Measurements from ENCODE around the gene IPPK. TPM values are rescaled to one million over a fixed set of nuclear protein-coding genes. Genes with fewer than 3 reads are reported as not detected.
"Not testable (repeated sequence)": the region's sequence is repeated elsewhere in the genome, so short reads cannot be mapped to it uniquely, and the experiment has no call there.

The IPPK gene
- total RNA-seq, 2 donors from 2014 or later: 8.9 to 13.1 TPM

DNA sequence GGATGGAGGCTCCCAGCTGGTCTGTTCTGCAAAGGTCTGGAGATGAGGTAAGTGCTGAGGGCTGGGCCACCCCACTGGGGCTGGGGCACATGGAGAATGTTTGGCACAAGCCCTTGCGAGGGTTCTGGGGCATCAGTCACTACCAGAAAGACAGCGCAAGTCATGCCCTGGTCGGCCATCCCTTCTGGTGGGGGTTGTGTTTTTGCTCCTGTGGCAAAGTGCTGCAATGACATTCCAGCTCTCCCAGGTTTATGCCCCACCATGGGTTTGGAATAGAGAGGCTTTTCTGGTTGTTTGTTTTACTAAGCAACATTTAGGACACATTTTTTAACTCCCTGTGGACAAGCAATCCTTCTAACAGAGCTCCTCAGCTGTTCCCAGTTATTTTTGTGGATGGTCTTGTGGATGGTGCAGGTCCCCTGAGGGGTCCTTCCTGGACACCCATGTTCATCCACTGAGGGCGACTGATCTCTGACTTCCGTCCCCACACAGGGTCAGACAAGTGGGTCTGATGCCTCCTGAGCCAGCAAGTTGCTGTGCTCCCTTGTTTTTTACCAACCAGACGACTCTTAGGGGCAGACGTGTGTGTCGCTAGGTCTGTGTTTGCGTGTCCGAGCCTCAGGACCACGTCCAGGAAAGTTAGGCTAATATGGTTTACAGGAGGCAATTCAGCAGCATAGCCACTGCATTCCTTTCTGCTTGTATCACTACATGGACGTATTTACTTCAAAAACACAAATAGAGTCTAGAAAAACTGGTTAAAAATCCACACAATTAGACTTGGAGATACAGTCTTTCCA lies 69.3 kb downstream of the IPPK start:
- Histone ChIP-seq H3K4me1 (peaks cover 0 to 39% of the 10 kb centered on the region in 2 donors), H3K27me3 (no peaks in the 10 kb centered on the region), H3K36me3 (no peaks in the 10 kb centered on the region), H3K27ac (peak overlapping the region; percentile 57 to 64), H3K4me3 (no peak overlapping the region), H3K9me3 (peaks cover 0 to 8% of the 10 kb centered on the region in 2 donors)
- TF ChIP-seq, protein P1, sequence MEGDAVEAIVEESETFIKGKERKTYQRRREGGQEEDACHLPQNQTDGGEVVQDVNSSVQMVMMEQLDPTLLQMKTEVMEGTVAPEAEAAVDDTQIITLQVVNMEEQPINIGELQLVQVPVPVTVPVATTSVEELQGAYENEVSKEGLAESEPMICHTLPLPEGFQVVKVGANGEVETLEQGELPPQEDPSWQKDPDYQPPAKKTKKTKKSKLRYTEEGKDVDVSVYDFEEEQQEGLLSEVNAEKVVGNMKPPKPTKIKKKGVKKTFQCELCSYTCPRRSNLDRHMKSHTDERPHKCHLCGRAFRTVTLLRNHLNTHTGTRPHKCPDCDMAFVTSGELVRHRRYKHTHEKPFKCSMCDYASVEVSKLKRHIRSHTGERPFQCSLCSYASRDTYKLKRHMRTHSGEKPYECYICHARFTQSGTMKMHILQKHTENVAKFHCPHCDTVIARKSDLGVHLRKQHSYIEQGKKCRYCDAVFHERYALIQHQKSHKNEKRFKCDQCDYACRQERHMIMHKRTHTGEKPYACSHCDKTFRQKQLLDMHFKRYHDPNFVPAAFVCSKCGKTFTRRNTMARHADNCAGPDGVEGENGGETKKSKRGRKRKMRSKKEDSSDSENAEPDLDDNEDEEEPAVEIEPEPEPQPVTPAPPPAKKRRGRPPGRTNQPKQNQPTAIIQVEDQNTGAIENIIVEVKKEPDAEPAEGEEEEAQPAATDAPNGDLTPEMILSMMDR (IDR thresholded peaks at IDR 0.05): no peak
- DNase-seq (ENCODE audit: low spot score): no peak

DNA sequence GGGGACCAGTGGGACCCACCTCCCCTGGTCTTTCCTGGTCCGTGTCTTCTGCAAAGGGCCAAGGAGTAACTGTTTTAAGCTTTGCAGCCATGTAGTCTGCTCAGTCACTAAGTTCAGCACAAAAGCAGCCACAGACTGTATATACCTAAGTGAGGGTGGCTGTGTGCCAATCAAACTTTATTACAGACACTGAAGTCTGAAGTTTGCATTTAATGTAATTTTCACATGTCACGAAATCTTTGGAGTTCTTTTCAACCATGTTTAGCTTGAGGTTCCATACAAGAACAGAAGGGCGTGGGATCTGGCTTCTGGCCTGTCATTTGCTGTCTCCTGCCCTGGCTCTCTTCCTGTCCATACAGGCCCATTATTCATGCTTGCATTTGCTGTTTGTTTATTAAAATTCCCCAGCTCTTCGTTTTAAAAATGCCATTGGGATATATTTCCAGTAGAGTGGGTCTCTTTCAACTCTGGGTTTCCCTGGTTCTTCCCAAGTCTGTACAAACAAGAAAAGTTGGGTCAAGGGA lies 69.9 kb downstream of the IPPK start:
- Histone ChIP-seq H3K4me3 (no peak overlapping the region), H3K36me3 (no peaks in the 10 kb centered on the region), H3K27ac (peak overlapping the region; percentile 57 to 64), H3K9me3 (peaks cover 0 to 5% of the 10 kb centered on the region in 2 donors), H3K27me3 (no peaks in the 10 kb centered on the region), H3K4me1 (peaks cover 0 to 39% of the 10 kb centered on the region in 2 donors)
- DNase-seq (ENCODE audit: low spot score): no peak
- TF ChIP-seq, protein P1 (IDR thresholded peaks at IDR 0.05): no peak

DNA sequence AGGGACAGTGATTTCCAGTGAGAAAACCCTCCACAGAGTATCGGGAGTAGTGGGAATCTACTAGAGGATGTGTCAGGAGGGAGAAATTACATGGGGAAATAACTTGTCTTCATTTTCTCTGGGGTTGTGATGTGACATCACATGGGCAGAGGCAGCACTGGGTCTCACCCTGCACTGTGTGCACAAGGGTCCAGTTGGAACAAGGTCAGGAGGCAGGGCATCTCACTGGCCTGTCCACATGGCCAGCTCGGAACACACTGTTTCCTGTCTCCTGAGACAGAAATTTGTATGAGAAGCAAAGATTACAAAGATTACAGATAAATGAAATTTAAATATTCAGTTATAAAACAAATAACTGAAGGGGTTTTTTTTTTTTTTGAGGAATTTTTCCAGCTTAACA lies 71.5 kb downstream of the IPPK start:
- H3K27ac ChIP-seq: peak overlapping the region; percentile 8 to 64
- H3K36me3 ChIP-seq: no peaks in the 10 kb centered on the region
- H3K27me3 ChIP-seq: no peaks in the 10 kb centered on the region
- H3K9me3 ChIP-seq: no peaks in the 10 kb centered on the region
- DNase-seq (ENCODE audit: low spot score): no peak
- TF ChIP-seq, protein P1 (IDR thresholded peaks at IDR 0.05): no peak
- no peak overlapping the region for H3K4me3 ChIP-seq
- H3K4me1 ChIP-seq: peaks cover 0 to 48% of the 10 kb centered on the region in 2 donors

DNA sequence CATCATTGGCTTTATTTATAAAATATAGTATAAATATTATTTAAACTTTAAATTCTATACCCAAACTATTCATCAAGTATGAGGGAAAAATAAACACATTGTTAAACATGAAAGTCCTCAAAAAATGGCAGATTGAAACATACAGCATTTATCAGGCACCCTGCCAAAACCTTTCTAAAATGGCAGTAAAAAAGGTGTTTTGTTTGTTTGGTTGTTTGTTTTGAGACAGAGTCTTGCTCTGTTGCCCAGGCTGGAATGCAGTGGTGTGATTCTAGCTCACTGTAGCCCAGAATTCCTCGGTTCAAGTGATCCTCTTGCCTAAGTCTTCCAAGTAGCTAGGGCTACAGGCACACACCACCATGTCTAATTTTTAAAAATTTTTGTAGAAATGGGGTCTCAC lies 74.0 kb downstream of the IPPK start:
- Histone ChIP-seq H3K4me3 (no peak overlapping the region), H3K4me1 (peaks cover 0 to 53% of the 10 kb centered on the region in 2 donors), H3K36me3 (no peaks in the 10 kb centered on the region), H3K27ac (no peak overlapping the region), H3K27me3 (no peaks in the 10 kb centered on the region), H3K9me3 (no peaks in the 10 kb centered on the region)
- DNase-seq (ENCODE audit: low spot score): no peak
- TF ChIP-seq, protein P1 (IDR thresholded peaks at IDR 0.05): no peak

DNA sequence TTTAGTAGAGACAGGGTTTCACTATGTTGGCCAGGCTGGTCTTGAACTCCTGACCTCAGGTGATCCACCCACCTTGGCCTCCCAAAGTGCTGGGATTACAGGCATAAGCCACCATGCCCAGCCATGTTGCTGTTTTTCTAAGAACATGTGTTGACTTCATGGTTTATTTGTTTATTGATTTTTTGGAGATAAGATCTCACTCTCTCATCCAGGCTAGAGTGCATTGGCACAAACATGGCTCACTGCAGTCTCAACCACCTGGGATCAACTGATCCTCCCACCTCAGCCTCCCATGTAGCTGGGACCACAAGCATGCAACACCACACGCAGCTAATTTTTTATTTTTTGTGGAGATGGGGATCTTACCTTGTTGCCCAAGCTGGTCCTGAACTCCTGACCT lies 74.9 kb downstream of the IPPK start:
- not testable (repeated sequence) for H3K9me3 ChIP-seq; H3K27ac ChIP-seq; H3K27me3 ChIP-seq; H3K36me3 ChIP-seq; H3K4me3 ChIP-seq; DNase-seq (ENCODE audit: low spot score)
- peaks cover 0 to 54% of the 10 kb centered on the region in 2 donors for H3K4me1 ChIP-seq

DNA sequence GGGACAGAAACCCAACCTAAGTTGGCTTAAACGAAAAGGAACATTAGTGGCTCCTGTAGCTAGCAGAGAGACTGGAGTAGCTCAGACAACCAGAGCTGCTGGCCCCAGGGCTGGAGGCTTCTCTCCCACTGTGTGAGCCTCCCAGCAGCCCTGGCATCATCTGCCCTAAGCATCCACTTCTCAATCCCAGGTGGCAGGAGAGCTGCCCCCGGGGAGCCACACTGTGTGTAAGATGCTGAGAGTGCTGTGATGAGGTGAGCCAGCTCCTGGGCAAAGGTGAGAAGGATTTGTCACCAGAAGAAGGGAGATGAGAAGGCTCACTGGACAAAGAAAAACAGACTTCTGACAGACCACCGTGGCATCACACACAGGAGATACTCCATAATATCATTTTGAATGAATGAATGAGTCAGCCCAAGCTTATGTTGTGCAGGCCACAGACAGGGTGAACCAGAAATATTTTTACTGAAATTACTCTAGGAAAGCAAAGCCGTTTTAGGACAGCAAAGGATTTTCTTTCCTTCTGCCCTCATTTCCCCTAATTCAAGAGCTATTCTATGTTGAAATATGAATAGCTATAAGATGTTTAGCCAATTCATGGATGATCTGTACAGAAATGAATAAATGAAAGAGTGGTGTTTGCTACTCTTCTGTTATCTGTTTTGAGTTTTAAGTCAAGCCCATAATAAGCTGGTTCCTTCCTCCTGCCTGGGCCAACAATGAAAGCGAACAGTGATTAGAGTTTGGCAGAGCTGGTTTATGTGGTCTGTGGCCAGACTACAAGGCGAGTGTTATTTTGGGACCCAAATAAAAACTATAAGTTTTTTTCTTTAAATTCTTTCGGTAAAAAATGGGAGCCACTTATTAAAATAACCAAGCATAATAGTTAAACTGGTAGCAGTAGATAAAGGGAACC lies 76.7 kb downstream of the IPPK start:
- no peak overlapping the region for H3K4me3 ChIP-seq
- peak overlapping the region in 1 of 2 donors; percentile 22 for H3K27ac ChIP-seq

More for the DNA sequence above, 76.7 kb downstream of the IPPK start:
- no peak for DNase-seq (ENCODE audit: low spot score)
- Histone ChIP-seq H3K36me3 (no peaks in the 10 kb centered on the region), H3K27me3 (no peaks in the 10 kb centered on the region), H3K4me1 (peaks cover 0 to 45% of the 10 kb centered on the region in 2 donors), H3K9me3 (no peaks in the 10 kb centered on the region)
- TF ChIP-seq, protein P1 (IDR thresholded peaks at IDR 0.05): no peak
